Measurements from ENCODE around the gene ST6GALNAC5. TPM values are rescaled to one million over a fixed set of nuclear protein-coding genes. Genes with fewer than 3 reads are reported as not detected.

Gene ST6GALNAC5
- total RNA-seq, 1 experiment from 2014 or later = not detected

- no TSS peak for BruUV-seq (replicated peaks)
- ATAC-seq = no peak
- in situ Hi-C loops (cut with HindIII; ENCODE audit: low pct_unique_long_range_greater_than_20kb, low sequenced_read_pairs) = no loop called here
Measured at GRCh38 chr1:77026135-77026534, 158.9 kb downstream of the ST6GALNAC5 start.

GRCh38 chr1:77026640-77027039, 159.4 kb downstream of the ST6GALNAC5 start:
- in situ Hi-C loops (cut with HindIII; ENCODE audit: low pct_unique_long_range_greater_than_20kb, low sequenced_read_pairs) = no loop called here
- intact Hi-C loops (cut with micrococcal nuclease; ENCODE audit: unreplicated experiment) = no loop called here
- DNase-seq (ENCODE audit: low read depth, low spot score) (no peak), ATAC-seq (no peak)
- no peak overlapping the region for H3K27ac ChIP-seq (ENCODE audit: low read length)
- no peak overlapping the region for H3K4me3 ChIP-seq (ENCODE audit: low read depth in 2 of 2, low read length in 2 of 2)
- TF ChIP-seq SIN3A (IDR thresholded peaks at IDR 0.05; ENCODE audit: borderline replicate concordance, insufficient read depth, low read depth, low read length) (no peak), POLR2AphosphoS5 (IDR thresholded peaks at IDR 0.05; ENCODE audit: low read depth, low read length) (no peak), REST (IDR thresholded peaks at IDR 0.05; ENCODE audit: insufficient read depth in 1 of 2, low read depth in 2 of 2, low read length in 1 of 2) (no peak), TCF7L2 (IDR thresholded peaks at IDR 0.05; ENCODE audit: low read depth, low read length) (no peak), CTCF (IDR thresholded peaks at IDR 0.05) (no peak)
- no peaks in the 10 kb centered on the region for H3K36me3 ChIP-seq (ENCODE audit: control insufficient read depth, insufficient read depth, low read length)
- H3K4me1 ChIP-seq (ENCODE audit: control insufficient read depth, insufficient read depth, low read length) = no peaks in the 10 kb centered on the region
- CTCF ChIA-PET = no interaction called here
- no TSS peak for BruUV-seq (replicated peaks)
- H3K9me3 ChIP-seq (ENCODE audit: control insufficient read depth, insufficient read depth, low read depth, low read length) = no peaks in the 10 kb centered on the region
- POLR2A ChIA-PET = no interaction called here
- peaks cover 2% of the 10 kb centered on the region; the same call in 1 of the 2 replicates for H3K27me3 ChIP-seq (ENCODE audit: control insufficient read depth, insufficient read depth, low read length)

More at GRCh38 chr1:77026135-77026534, 158.9 kb downstream of the ST6GALNAC5 start:
- no peak for DNase-seq (ENCODE audit: low read depth, low spot score)
- Histone ChIP-seq H3K27me3 (ENCODE audit: control insufficient read depth, insufficient read depth, low read length) (peaks cover 2% of the 10 kb centered on the region; the same call in 1 of the 2 replicates), H3K36me3 (ENCODE audit: control insufficient read depth, insufficient read depth, low read length) (no peaks in the 10 kb centered on the region), H3K27ac (ENCODE audit: low read length) (no peak overlapping the region), H3K9me3 (ENCODE audit: control insufficient read depth, insufficient read depth, low read depth, low read length) (no peaks in the 10 kb centered on the region), H3K4me1 (ENCODE audit: control insufficient read depth, insufficient read depth, low read length) (no peaks in the 10 kb centered on the region), H3K4me3 (ENCODE audit: low read depth in 2 of 2, low read length in 2 of 2) (no peak overlapping the region)
- ChIA-PET CTCF (no interaction called here), POLR2A (no interaction called here)
- TF ChIP-seq REST (IDR thresholded peaks at IDR 0.05; ENCODE audit: insufficient read depth in 1 of 2, low read depth in 2 of 2, low read length in 1 of 2) = no peak
- no peak for TF ChIP-seq POLR2AphosphoS5 (IDR thresholded peaks at IDR 0.05; ENCODE audit: low read depth, low read length)
- TF ChIP-seq SIN3A (IDR thresholded peaks at IDR 0.05; ENCODE audit: borderline replicate concordance, insufficient read depth, low read depth, low read length) = no peak
- TF ChIP-seq CTCF (IDR thresholded peaks at IDR 0.05) = no peak
- no peak for TF ChIP-seq TCF7L2 (IDR thresholded peaks at IDR 0.05; ENCODE audit: low read depth, low read length)
- intact Hi-C loops (cut with micrococcal nuclease; ENCODE audit: unreplicated experiment) = no loop called here

Data from Panc1 (cell line).